ENCODE measurements around the gene TTLL11. TPM values are rescaled to one million over a fixed set of nuclear protein-coding genes. Genes with fewer than 3 reads are reported as not detected.

Gene TTLL11
- polyA plus RNA-seq, 4 donors, result 3.2 to 4.8 (median 3.9) TPM

DNA sequence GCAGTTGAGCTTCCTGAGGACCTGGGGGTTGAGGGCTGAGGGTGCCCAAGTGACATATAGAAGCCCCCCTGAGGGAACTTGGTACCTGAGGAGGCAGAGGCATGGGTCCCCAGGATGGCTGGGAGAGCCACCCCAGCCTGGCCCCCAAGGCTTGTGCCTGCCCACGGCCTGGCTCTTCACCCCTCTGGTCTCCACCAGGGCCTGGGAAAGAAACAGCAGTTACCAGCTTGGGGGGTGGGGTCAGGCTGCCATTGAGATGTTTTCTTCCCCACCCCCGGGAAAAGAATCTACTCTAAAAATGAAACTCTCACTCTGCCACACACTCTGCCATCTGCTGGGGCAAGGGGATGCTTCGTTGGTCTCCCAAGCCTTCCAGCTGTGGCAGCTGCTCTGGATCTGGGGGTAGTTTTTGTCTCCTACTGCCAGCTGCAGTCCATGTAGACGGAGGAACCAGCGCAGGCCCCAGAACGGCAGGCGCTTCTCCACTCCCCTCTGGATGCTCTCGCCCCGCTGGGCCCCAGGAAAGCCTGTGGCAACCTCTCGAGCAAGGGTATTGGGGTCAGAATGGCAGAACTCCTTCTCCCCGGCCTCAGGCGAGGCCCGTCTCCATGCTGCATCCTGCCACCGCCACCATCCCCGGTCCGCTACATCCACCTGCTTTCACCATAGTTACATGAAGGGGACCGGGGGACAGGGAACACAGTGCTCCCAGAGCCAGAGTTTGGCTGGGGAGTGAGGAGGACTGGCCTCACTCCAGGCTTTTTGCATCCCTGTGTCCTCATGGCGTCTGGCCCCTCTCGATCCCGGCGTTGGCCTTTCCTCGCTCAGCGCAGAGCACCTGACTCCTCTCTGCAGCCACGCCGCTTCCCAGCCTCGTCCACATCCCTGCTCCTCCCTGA lies 318.1 kb downstream of the TTLL11 start:
- 91 to 93% (median 92%) methylated on average over 26 of the region's 26 CpGs for WGBS, 3 donors
- FAIRE-seq (no peak), DNase-seq (no peak)
- H3K27me3 ChIP-seq (ENCODE audit: control insufficient read depth in 3 of 3, insufficient read depth in 3 of 3, low read length in 3 of 3), result no peaks in the 10 kb centered on the region
- no peak overlapping the region for H3K4me3 ChIP-seq (ENCODE audit: low read depth in 1 of 3, low read length in 3 of 3)
- H3K4me1 ChIP-seq (ENCODE audit: control insufficient read depth in 3 of 3, insufficient read depth in 2 of 3, low read depth in 1 of 3, low read length in 2 of 3), result no peaks in the 10 kb centered on the region
- no peak overlapping the region for H3K27ac ChIP-seq (ENCODE audit: low read depth in 1 of 3, low read length in 2 of 3)
- peaks cover 13 to 76% (median 20%) of the 10 kb centered on the region in 3 donors for H3K36me3 ChIP-seq (ENCODE audit: control insufficient read depth in 3 of 3, insufficient read depth in 2 of 3, low read depth in 1 of 3, low read length in 3 of 3)
- peaks cover 0 to 7% of the 10 kb centered on the region in 2 donors for H3K9me3 ChIP-seq (ENCODE audit: control insufficient read depth in 2 of 2, insufficient read depth in 1 of 2, low read depth in 1 of 2, low read length in 1 of 2)

DNA sequence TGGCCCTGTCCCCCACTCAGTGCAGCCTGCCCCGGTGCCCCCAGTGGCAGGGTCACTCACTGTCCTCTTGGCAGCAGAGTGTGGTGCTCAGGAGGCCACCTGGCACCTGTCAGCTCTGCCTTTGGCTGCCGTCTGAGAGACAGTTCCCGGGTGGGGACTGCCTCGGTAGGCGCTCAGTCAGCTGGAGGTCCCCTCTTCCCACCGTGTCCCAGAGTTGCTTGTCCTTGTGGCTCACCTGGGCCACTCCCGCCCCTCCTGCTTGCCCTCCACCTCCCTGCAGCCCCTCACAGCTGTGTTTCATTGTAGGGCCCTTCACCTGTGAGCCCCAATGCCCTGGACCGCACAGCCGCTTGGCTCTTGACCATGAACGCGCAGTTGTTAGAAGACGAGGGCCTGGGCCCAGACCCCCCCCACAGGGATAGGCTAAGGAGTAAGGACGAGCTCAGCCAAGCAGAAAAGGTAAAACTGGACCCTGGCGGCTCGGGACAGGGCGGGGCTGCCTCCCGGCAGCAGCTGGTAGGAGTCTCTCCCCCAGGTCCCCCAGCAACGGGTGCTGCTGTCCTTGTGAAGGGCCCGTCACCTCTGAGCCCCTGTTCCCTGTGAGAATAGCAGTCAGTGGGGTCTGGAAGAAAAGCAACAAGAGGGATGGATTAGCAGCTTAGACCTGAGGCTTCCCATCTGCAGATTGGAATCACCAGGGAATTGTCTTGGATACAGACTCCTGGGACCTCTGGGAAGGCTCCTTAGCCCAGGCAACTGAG lies 319.0 kb downstream of the TTLL11 start:
- no peak overlapping the region for H3K4me3 ChIP-seq (ENCODE audit: low read depth in 1 of 3, low read length in 3 of 3)
- no peak overlapping the region for H3K27ac ChIP-seq (ENCODE audit: low read depth in 1 of 3, low read length in 2 of 3)
- FAIRE-seq, result no peak
- WGBS, 3 donors, result 85 to 87% (median 85%) methylated on average over 19 of the region's 19 CpGs
- no peak for DNase-seq
- no peaks in the 10 kb centered on the region for H3K4me1 ChIP-seq (ENCODE audit: control insufficient read depth in 3 of 3, insufficient read depth in 2 of 3, low read depth in 1 of 3, low read length in 2 of 3)
- H3K36me3 ChIP-seq (ENCODE audit: control insufficient read depth in 3 of 3, insufficient read depth in 2 of 3, low read depth in 1 of 3, low read length in 3 of 3), result peaks cover 13 to 76% (median 20%) of the 10 kb centered on the region in 3 donors
- peaks cover 0 to 7% of the 10 kb centered on the region in 2 donors for H3K9me3 ChIP-seq (ENCODE audit: control insufficient read depth in 2 of 2, insufficient read depth in 1 of 2, low read depth in 1 of 2, low read length in 1 of 2)
- H3K27me3 ChIP-seq (ENCODE audit: control insufficient read depth in 3 of 3, insufficient read depth in 3 of 3, low read length in 3 of 3), result no peaks in the 10 kb centered on the region

DNA sequence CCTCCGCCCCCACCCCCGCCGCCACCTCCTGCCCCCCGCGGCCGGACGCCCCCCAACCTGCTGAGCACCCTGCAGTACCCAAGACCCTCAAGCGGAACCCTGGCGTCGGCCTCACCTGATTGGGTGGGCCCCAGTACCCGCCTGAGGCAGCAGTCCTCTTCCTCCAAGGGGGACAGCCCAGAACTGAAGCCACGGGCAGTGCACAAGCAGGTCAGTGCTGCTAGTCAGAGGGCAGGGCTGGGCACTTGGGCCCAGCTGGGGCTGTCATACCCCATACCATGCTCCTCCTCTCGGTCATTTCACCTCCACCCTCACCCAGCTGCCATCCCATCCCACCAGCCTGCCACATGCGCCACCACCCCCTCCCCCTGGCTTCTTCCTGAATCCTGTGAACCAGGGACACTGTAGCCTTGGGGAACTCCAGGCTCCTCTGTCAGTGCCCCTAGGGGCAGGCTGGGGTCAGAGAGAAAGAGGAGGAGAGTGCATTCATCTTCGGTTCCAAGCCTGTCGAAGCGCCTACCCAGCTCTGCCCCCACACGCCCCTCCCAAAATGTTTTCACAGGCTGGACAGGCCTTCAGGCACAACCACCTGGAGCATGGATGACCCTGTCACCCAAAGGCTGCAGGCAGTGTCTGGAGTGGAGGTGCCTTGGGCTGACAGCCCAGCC lies 319.7 kb downstream of the TTLL11 start:
- Histone ChIP-seq H3K4me1 (ENCODE audit: control insufficient read depth in 3 of 3, insufficient read depth in 2 of 3, low read depth in 1 of 3, low read length in 2 of 3) (no peaks in the 10 kb centered on the region), H3K27ac (ENCODE audit: low read depth in 1 of 3, low read length in 2 of 3) (no peak overlapping the region), H3K4me3 (ENCODE audit: low read depth in 1 of 3, low read length in 3 of 3) (no peak overlapping the region), H3K36me3 (ENCODE audit: control insufficient read depth in 3 of 3, insufficient read depth in 2 of 3, low read depth in 1 of 3, low read length in 3 of 3) (peaks cover 13 to 83% (median 22%) of the 10 kb centered on the region in 3 donors), H3K27me3 (ENCODE audit: control insufficient read depth in 3 of 3, insufficient read depth in 3 of 3, low read length in 3 of 3) (no peaks in the 10 kb centered on the region), H3K9me3 (ENCODE audit: control insufficient read depth in 2 of 2, insufficient read depth in 1 of 2, low read depth in 1 of 2, low read length in 1 of 2) (peaks cover 0 to 5% of the 10 kb centered on the region in 2 donors)
- no peak for DNase-seq
- WGBS, 3 donors, result 93 to 95% (median 93%) methylated on average over 14 to 18 of the region's 18 CpGs
- FAIRE-seq, result no peak

DNA sequence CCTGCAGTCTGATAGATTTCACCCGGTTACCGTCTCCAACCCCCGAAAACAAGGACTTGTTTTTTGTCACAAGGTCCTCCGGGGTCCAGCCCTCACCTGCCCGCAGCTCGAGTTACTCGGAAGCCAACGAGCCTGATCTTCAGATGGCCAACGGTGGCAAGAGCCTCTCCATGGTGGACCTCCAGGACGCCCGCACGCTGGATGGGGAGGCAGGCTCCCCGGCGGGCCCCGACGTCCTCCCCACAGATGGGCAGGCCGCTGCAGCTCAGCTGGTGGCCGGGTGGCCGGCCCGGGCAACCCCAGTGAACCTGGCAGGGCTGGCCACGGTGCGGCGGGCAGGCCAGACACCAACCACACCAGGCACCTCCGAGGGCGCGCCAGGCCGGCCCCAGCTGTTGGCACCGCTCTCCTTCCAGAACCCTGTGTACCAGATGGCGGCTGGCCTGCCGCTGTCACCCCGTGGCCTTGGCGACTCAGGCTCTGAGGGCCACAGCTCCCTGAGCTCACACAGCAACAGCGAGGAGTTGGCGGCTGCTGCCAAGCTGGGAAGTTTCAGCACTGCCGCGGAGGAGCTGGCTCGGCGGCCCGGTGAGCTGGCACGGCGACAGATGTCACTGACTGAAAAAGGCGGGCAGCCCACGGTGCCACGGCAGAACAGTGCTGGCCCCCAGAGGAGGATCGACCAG lies 320.4 kb downstream of the TTLL11 start:
- Histone ChIP-seq H3K27me3 (ENCODE audit: control insufficient read depth in 3 of 3, insufficient read depth in 3 of 3, low read length in 3 of 3) (no peaks in the 10 kb centered on the region), H3K27ac (ENCODE audit: low read depth in 1 of 3, low read length in 2 of 3) (no peak overlapping the region), H3K9me3 (ENCODE audit: control insufficient read depth in 2 of 2, insufficient read depth in 1 of 2, low read depth in 1 of 2, low read length in 1 of 2) (peaks cover 0 to 5% of the 10 kb centered on the region in 2 donors), H3K4me1 (ENCODE audit: control insufficient read depth in 3 of 3, insufficient read depth in 2 of 3, low read depth in 1 of 3, low read length in 2 of 3) (no peaks in the 10 kb centered on the region), H3K36me3 (ENCODE audit: control insufficient read depth in 3 of 3, insufficient read depth in 2 of 3, low read depth in 1 of 3, low read length in 3 of 3) (peaks cover 13 to 90% (median 22%) of the 10 kb centered on the region in 3 donors), H3K4me3 (ENCODE audit: low read depth in 1 of 3, low read length in 3 of 3) (no peak overlapping the region)
- WGBS, 3 donors, result 92 to 93% (median 93%) methylated on average over 44 to 45 of the region's 45 CpGs
- DNase-seq, result no peak
- no peak for FAIRE-seq

Other genes with a start within 250 kb of the TTLL11 start
- 100 to 1,000 TPM in 3 of 4 donors, 10 to 100 TPM in 1; 68.0 to 188 (median 106) TPM for gene NDUFA8, start 66.5 kb upstream of the TTLL11 start, polyA plus RNA-seq
- not detected for gene MORN5, start 66.6 kb upstream of the TTLL11 start, polyA plus RNA-seq
- 1 to 10 TPM in 2 of 4 donors, under 1 TPM in 2; 0.27 to 7.7 (median 0.78) TPM for gene LHX6, start 135.6 kb upstream of the TTLL11 start, polyA plus RNA-seq
- 10 to 100 TPM in 1 of 4 donors, 1 to 10 TPM in 3; 6.5 to 15.7 (median 8.5) TPM for gene RBM18, start 171.5 kb upstream of the TTLL11 start, polyA plus RNA-seq
- 10 to 100 TPM; 46.2 to 72.7 (median 58.6) TPM for gene MRRF, start 171.6 kb upstream of the TTLL11 start, polyA plus RNA-seq